Immature natural killer cell (primary cell): ENCODE measurements around the gene TFF3. TPM values are rescaled to one million over a fixed set of nuclear protein-coding genes. Genes with fewer than 3 reads are reported as not detected.

Source experiments
- DNase-seq, 3 donors: peaks; one replicate each; pipeline ENCODE4 v3.0.0; 2022; ENCODE audit warnings: mixed read lengths in 1 of 3
- H3K27ac Mint-ChIP-seq, 6 donors: one replicate each; pipeline ENCODE4 v1.8.0; 2020; ENCODE audit warnings: mixed read lengths in 6 of 6, mild to moderate bottlenecking in 5 of 6, inconsistent platforms in 4 of 6, moderate library complexity in 3 of 6
- H3K27me3 Mint-ChIP-seq, 3 donors: one replicate each; pipeline ENCODE4 v1.8.0; 2020 to 2021; ENCODE audit warnings: low read depth in 3 of 3, mild to moderate bottlenecking in 3 of 3, mixed read lengths in 3 of 3, moderate library complexity in 3 of 3, inconsistent platforms in 1 of 3
- H3K36me3 Mint-ChIP-seq, 3 donors: one replicate each; pipeline ENCODE4 v1.8.0; 2020; ENCODE audit warnings: mixed read lengths in 3 of 3, inconsistent platforms in 2 of 3, mild to moderate bottlenecking in 2 of 3
- H3K4me1 Mint-ChIP-seq, 2 donors: one replicate each; pipeline ENCODE4 v1.8.0; 2020; ENCODE audit warnings: inconsistent platforms in 2 of 2, mild to moderate bottlenecking in 2 of 2, mixed read lengths in 2 of 2, moderate library complexity in 1 of 2
- H3K4me3 Mint-ChIP-seq, 5 donors: one replicate each; pipeline ENCODE4 v1.8.0; 2020; ENCODE audit warnings: mild to moderate bottlenecking in 5 of 5, mixed read lengths in 5 of 5, inconsistent platforms in 3 of 5, moderate library complexity in 3 of 5
- H3K9me3 Mint-ChIP-seq, 6 donors: one replicate each; pipeline ENCODE4 v1.8.0; 2020; ENCODE audit warnings: mild to moderate bottlenecking in 6 of 6, mixed read lengths in 6 of 6, inconsistent platforms in 4 of 6, moderate library complexity in 3 of 6
- polyA plus RNA-seq, 3 donors: library from polyadenylated mRNA; unstranded; fragments of 300-500 nt; fragmentation: Illumina TruSeq; gene quantifications; one replicate each; pipeline ENCODE4 v1.2.3, GENCODE V29; 2021

Gene TFF3
- polyA plus RNA-seq, 3 donors from 2014 or later: not detected

DNA sequence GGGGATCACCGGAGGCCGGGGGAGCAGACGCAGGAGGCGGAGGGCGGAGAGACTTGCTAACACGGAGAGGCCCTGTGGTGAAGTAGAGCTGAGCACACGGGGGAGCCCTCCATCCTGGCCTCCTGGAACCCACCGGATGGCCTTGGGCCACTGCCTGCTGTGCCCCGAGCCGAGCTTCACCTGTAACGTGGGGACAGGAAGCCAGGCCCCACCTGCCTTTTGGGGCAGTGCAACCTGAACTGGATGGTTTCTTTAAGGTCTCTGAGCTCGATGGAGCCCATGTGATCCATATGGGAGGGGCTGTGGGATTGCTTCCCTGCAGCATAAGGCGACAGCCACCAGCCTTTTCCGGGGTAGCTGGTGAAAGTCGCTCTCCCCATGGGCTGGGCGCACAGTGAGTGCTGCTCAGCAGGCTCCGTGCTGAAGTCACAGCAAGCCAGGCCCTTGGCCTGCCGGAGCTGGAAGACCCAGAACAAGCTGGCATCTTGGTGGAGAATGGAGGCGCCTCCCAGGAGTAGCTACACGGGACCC lies 35.8 kb downstream of the TFF3 start:
- Mint-ChIP-seq H3K27ac (no peak overlapping the region), H3K36me3 (peaks cover 4 to 22% (median 12%) of the 10 kb centered on the region in 3 donors), H3K4me3 (no peak overlapping the region), H3K4me1 (peaks cover 0 to 2% of the 10 kb centered on the region in 2 donors), H3K27me3 (peaks cover 0 to 2% (median 2%) of the 10 kb centered on the region in 3 donors), H3K9me3 (no peaks in the 10 kb centered on the region)
- DNase-seq: no peak

GRCh38 chr21:42278451-42279149 lies 36.6 kb downstream of the TFF3 start:
- Mint-ChIP-seq H3K27ac (peak overlapping the region in 1 of 6 donors; percentile 40), H3K27me3 (peaks cover 0 to 2% (median 2%) of the 10 kb centered on the region in 3 donors), H3K4me3 (no peak overlapping the region), H3K9me3 (no peaks in the 10 kb centered on the region), H3K4me1 (peaks cover 0 to 2% of the 10 kb centered on the region in 2 donors), H3K36me3 (peaks cover 4 to 22% (median 12%) of the 10 kb centered on the region in 3 donors)
- no peak for DNase-seq

GRCh38 chr21:42277593-42277992 lies 37.6 kb downstream of the TFF3 start:
- no peaks in the 10 kb centered on the region for H3K9me3 Mint-ChIP-seq
- no peak overlapping the region for H3K4me3 Mint-ChIP-seq
- H3K4me1 Mint-ChIP-seq: peaks cover 0 to 2% of the 10 kb centered on the region in 2 donors
- peaks cover 0 to 2% (median 2%) of the 10 kb centered on the region in 3 donors for H3K27me3 Mint-ChIP-seq
- no peak overlapping the region for H3K27ac Mint-ChIP-seq
- DNase-seq: no peak
- H3K36me3 Mint-ChIP-seq: peaks cover 4 to 22% (median 12%) of the 10 kb centered on the region in 3 donors

DNA sequence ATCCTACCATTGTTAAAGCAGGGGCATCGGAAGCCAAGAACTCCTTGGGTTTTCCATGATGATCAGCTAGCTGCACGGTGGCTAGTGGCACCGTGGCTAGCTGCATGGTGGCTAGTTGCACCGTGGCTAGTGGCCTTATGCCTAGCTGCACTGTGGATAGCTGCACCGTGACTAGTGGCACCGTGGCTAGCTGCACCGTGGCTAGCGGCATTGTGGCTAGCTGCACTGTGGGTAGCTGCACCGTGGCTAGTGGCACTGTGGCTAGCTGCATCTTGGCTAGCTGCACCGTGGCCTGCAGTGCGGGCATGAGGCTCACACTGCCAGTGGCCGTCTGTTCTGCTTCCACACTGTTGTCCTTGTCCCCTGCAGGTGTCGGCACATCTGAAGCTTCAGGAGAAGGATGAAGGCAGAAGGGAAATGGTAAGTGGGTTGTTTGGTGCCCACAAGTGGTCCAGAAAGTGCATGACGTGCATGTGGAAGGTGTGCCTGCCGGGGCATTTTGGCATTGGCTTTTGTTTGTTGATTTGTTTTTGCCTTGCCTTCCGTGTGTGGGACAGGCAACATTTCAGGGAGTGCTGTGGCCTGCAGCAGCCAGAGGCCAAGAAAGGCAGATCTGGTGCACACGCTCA lies 38.6 kb downstream of the TFF3 start:
- no peak for DNase-seq
- H3K27me3 Mint-ChIP-seq: peaks cover 0 to 2% (median 1%) of the 10 kb centered on the region in 3 donors
- peaks cover 4 to 22% (median 12%) of the 10 kb centered on the region in 3 donors for H3K36me3 Mint-ChIP-seq
- H3K4me3 Mint-ChIP-seq: no peak overlapping the region
- no peak overlapping the region for H3K27ac Mint-ChIP-seq
- no peaks in the 10 kb centered on the region for H3K9me3 Mint-ChIP-seq
- H3K4me1 Mint-ChIP-seq: peaks cover 0 to 2% of the 10 kb centered on the region in 2 donors

DNA sequence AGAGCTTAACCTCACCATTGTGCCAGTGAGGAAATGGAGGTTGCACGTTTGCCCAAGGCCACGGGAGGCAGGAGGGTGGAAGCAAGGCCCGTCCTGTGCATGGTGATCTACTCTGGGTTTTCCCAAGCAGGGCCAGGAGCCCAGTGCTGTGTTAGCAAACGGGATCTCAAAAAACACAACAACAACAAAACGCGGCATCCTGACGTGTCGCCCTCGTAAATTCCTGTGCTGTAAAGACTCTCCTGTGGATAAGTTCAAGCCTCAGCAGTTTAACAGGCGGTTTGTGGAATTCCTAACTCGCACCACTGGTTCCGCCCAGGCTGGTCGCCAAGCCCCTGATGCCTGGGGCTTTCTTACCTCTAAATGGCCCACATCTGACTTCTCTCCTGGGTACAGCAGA lies 39.1 kb downstream of the TFF3 start:
- Mint-ChIP-seq H3K36me3 (peaks cover 7 to 25% (median 12%) of the 10 kb centered on the region in 3 donors), H3K9me3 (no peaks in the 10 kb centered on the region), H3K27ac (no peak overlapping the region), H3K4me1 (peaks cover 0 to 2% of the 10 kb centered on the region in 2 donors), H3K27me3 (peaks cover 0 to 2% (median 0%) of the 10 kb centered on the region in 3 donors), H3K4me3 (no peak overlapping the region)
- no peak for DNase-seq

DNA sequence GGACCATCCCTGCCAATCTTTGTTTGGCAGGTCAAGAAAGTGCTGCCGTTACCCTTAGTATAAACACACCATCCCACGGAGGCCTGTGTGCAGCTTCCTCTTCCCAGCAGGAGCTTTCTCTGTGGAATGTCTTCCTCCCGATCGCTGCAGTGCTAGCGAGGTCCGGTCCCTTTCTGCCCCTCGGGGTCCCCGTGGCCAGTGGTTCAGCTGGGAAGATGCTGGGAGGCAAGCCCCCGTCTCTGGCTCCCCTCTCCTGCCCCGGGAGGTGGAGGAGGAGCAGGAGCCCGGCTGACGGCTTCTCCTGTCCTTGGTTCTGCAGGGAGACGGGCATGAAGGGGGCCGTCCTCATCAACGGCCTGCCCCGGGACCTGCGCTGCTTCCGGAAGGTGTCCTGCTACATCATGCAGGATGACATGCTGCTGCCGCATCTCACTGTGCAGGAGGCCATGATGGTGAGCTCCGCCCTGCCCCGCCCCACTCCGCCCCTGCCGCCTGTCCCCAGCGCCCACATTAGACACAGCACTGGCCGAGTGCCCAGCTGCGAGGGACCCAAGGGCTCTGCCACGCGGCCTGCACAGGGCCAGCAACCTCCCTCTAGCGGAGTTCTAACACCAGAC lies 42.1 kb downstream of the TFF3 start:
- no peak for DNase-seq
- Mint-ChIP-seq H3K27me3 (peaks cover 0 to 3% (median 0%) of the 10 kb centered on the region in 3 donors), H3K9me3 (no peaks in the 10 kb centered on the region), H3K4me1 (peaks cover 6 to 10% of the 10 kb centered on the region in 2 donors), H3K36me3 (peaks cover 7 to 25% (median 8%) of the 10 kb centered on the region in 3 donors), H3K4me3 (no peak overlapping the region), H3K27ac (no peak overlapping the region)

GRCh38 chr21:42272109-42272962 lies 42.9 kb downstream of the TFF3 start:
- Mint-ChIP-seq H3K36me3 (peaks cover 4 to 18% (median 8%) of the 10 kb centered on the region in 3 donors), H3K9me3 (no peaks in the 10 kb centered on the region), H3K4me3 (no peak overlapping the region), H3K27me3 (peaks cover 0 to 6% (median 2%) of the 10 kb centered on the region in 3 donors), H3K27ac (no peak overlapping the region), H3K4me1 (peaks cover 13 to 15% of the 10 kb centered on the region in 2 donors)
- no peak for DNase-seq

- Mint-ChIP-seq H3K27ac (no peak overlapping the region), H3K27me3 (peaks cover 2 to 9% (median 2%) of the 10 kb centered on the region in 3 donors), H3K4me3 (no peak overlapping the region), H3K36me3 (peaks cover 4 to 12% (median 4%) of the 10 kb centered on the region in 3 donors), H3K4me1 (peaks cover 18 to 20% of the 10 kb centered on the region in 2 donors), H3K9me3 (no peaks in the 10 kb centered on the region)
- DNase-seq: no peak
These were observed 44.1 kb downstream of the TFF3 start for GRCh38 chr21:42271065-42271464.

DNA sequence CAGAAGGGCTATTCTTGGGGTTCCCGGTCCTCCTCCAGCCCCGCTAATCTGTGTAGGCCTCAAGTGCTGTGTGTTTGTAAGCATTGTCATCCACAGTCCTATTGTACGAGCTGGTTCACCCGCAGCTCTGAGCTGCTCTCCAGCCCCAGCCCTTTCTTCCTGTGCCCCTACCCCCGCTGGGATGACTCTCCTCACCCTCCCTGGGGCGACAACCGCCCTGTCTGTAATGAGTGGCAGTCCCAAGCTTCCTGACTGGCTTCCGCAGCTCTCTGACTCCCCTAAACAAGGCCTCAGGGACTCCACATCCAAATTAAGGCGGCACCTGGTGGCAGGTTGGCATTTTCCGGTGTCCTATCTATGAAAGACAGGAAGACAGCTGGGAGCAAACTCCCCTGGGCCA lies 45.8 kb downstream of the TFF3 start:
- Mint-ChIP-seq H3K4me3 (peak overlapping the region in 1 of 5 donors; percentile 16), H3K9me3 (no peaks in the 10 kb centered on the region), H3K36me3 (peaks cover under 1 to 5% (median 4%) of the 10 kb centered on the region in 3 donors), H3K4me1 (peaks cover 18 to 20% of the 10 kb centered on the region in 2 donors), H3K27me3 (peaks cover 2 to 7% (median 6%) of the 10 kb centered on the region in 3 donors), H3K27ac (peak overlapping the region in 1 of 6 donors; percentile 14)
- DNase-seq: no peak

- peaks cover 18 to 20% of the 10 kb centered on the region in 2 donors for H3K4me1 Mint-ChIP-seq
- no peaks in the 10 kb centered on the region for H3K9me3 Mint-ChIP-seq
- DNase-seq: no peak
- peaks cover 4 to 5% (median 4%) of the 10 kb centered on the region in 3 donors for H3K36me3 Mint-ChIP-seq
- peak overlapping the region in 2 of 6 donors; percentile 44 to 70 for H3K27ac Mint-ChIP-seq
- peaks cover 2 to 7% (median 6%) of the 10 kb centered on the region in 3 donors for H3K27me3 Mint-ChIP-seq
- peak overlapping the region in 2 of 5 donors; percentile 30 to 42 for H3K4me3 Mint-ChIP-seq
These were observed 48.1 kb downstream of the TFF3 start for GRCh38 chr21:42266971-42267556.

GRCh38 chr21:42265231-42265812 lies 49.9 kb downstream of the TFF3 start:
- no peak for DNase-seq
- Mint-ChIP-seq H3K9me3 (no peaks in the 10 kb centered on the region), H3K4me1 (peaks cover 18 to 20% of the 10 kb centered on the region in 2 donors), H3K4me3 (no peak overlapping the region), H3K27me3 (peaks cover 2 to 7% (median 6%) of the 10 kb centered on the region in 3 donors), H3K27ac (no peak overlapping the region), H3K36me3 (peaks cover 0 to 4% (median 0%) of the 10 kb centered on the region in 3 donors)
